Loucy (cell line): ENCODE data around the gene ASIC4.

Experiments used
- H2AFZ ChIP-seq: fragments of 200-600 bp; sonication (generic); 2 replicates; pipeline ENCODE4 v1.6.0; 2016; ENCODE audit warnings: antibody characterized with exemption, mild to moderate bottlenecking, low read length, moderate library complexity
- H3F3A ChIP-seq: fragments of 200-600 bp; 2 replicates; pipeline ENCODE4 v1.6.0; 2016; ENCODE audit warnings: antibody characterized with exemption, low read depth, mild to moderate bottlenecking
- H3K27me3 ChIP-seq: fragments of 200-600 bp; sonication (generic); 2 replicates; pipeline ENCODE4 v1.6.1; 2014; ENCODE audit warnings: low read length, mild to moderate bottlenecking; ENCODE audit not compliant: insufficient read depth, poor library complexity, severe bottlenecking
- H3K36me3 ChIP-seq: fragments of 200-600 bp; sonication (generic); 2 replicates; pipeline ENCODE4 v1.6.1; 2016; ENCODE audit warnings: low read length; ENCODE audit not compliant: insufficient read depth
- H3K4me1 ChIP-seq: fragments of 200-600 bp; sonication (generic); 2 replicates; pipeline ENCODE4 v1.5.1; 2014; ENCODE audit warnings: low read length, mild to moderate bottlenecking; ENCODE audit not compliant: insufficient read depth, poor library complexity, severe bottlenecking
- H3K4me2 ChIP-seq: fragments of 200-600 bp; sonication (generic); 2 replicates; pipeline ENCODE4 v1.6.0; 2014; ENCODE audit warnings: antibody characterized with exemption, low read length, low read depth, mild to moderate bottlenecking; ENCODE audit not compliant: poor library complexity, severe bottlenecking
- H3K4me3 ChIP-seq: fragments of 200-600 bp; sonication (generic); 2 replicates; pipeline ENCODE4 v1.5.1; 2014; ENCODE audit warnings: low read length, mild to moderate bottlenecking, mixed read lengths; ENCODE audit not compliant: poor library complexity, severe bottlenecking
- H3K79me2 ChIP-seq: fragments of 200-600 bp; sonication (generic); 2 replicates; pipeline ENCODE4 v1.6.1; 2014; ENCODE audit warnings: low read length; ENCODE audit not compliant: insufficient read depth
- H3K9ac ChIP-seq: fragments of 200-600 bp; sonication (generic); 2 replicates; pipeline ENCODE4 v1.6.0; 2014; ENCODE audit warnings: mild to moderate bottlenecking, low read depth, low read length, moderate library complexity; ENCODE audit not compliant: poor library complexity, severe bottlenecking
- H3K9me2 ChIP-seq: fragments of 200-600 bp; sonication (generic); replicated peaks from 2 replicates; pipeline ENCODE4 v1.6.1; 2016; ENCODE audit warnings: low read depth, low read length, mixed read lengths
- H3K9me3 ChIP-seq: fragments of 200-600 bp; sonication (generic); 2 replicates; pipeline ENCODE4 v1.6.1; 2014; ENCODE audit warnings: mild to moderate bottlenecking, antibody characterized with exemption, low read length, low read depth; ENCODE audit not compliant: insufficient read depth
- H4K20me1 ChIP-seq: fragments of 200-600 bp; sonication (generic); 2 replicates; pipeline ENCODE4 v1.6.0; 2014; ENCODE audit warnings: antibody characterized with exemption, low read length, mild to moderate bottlenecking; ENCODE audit not compliant: insufficient read depth, poor library complexity, severe bottlenecking
- CTCF ChIP-seq: fragments of 200-600 bp; sonication (generic); conservative IDR thresholded peaks from 2 replicates; pipeline ENCODE4 v1.5.1; 2014; ENCODE audit warnings: mild to moderate bottlenecking, antibody characterized with exemption, low read length
- EZH2phosphoT487 ChIP-seq: fragments of 200-600 bp; IDR thresholded peaks from 2 replicates; pipeline ENCODE4 v1.6.1; 2018; ENCODE audit warnings: antibody characterized with exemption, mild to moderate bottlenecking, moderate library complexity, borderline replicate concordance

Gene ASIC4

GRCh38 chr2:219559156-219559915 is 45.1 kb downstream of the ASIC4 start:
- Histone ChIP-seq H3F3A (no peaks in the 10 kb centered on the region), H3K27me3 (no peaks in the 10 kb centered on the region)

GRCh38 chr2:219560037-219560892 is 46.0 kb downstream of the ASIC4 start:
- Histone ChIP-seq H3F3A (no peaks in the 10 kb centered on the region), H3K27me3 (no peaks in the 10 kb centered on the region), H3K4me2 (no peak overlapping the region), H3K4me1 (peaks cover 3% of the 10 kb centered on the region), H2AFZ (no peak overlapping the region), H3K79me2 (no peaks in the 10 kb centered on the region), H3K36me3 (no peaks in the 10 kb centered on the region), H3K4me3 (no peak overlapping the region), H3K9ac (no peak overlapping the region), H3K9me3 (no peaks in the 10 kb centered on the region), H3K9me2 (no peaks in the 10 kb centered on the region), H4K20me1 (no peaks in the 10 kb centered on the region)
- TF ChIP-seq EZH2phosphoT487 (no peak), CTCF (peak; percentile 70)

More at GRCh38 chr2:219559156-219559915, 45.1 kb downstream of the ASIC4 start:
- H3K4me3 ChIP-seq = no peak overlapping the region
- no peaks in the 10 kb centered on the region for H3K9me2 ChIP-seq
- H3K36me3 ChIP-seq = no peaks in the 10 kb centered on the region
- no peak for TF ChIP-seq CTCF
- TF ChIP-seq EZH2phosphoT487 = no peak
- H3K79me2 ChIP-seq = no peaks in the 10 kb centered on the region
- peaks cover 3% of the 10 kb centered on the region for H3K4me1 ChIP-seq
- no peaks in the 10 kb centered on the region for H3K9me3 ChIP-seq
- H3K9ac ChIP-seq = no peak overlapping the region
- no peaks in the 10 kb centered on the region for H4K20me1 ChIP-seq
- H2AFZ ChIP-seq = no peak overlapping the region
- no peak overlapping the region for H3K4me2 ChIP-seq

- no peak overlapping the region for H2AFZ ChIP-seq
- no peaks in the 10 kb centered on the region for H3K9me3 ChIP-seq
- H3K4me2 ChIP-seq = no peak overlapping the region
- TF ChIP-seq EZH2phosphoT487 (no peak), CTCF (no peak)
- no peaks in the 10 kb centered on the region for H3K36me3 ChIP-seq
- no peaks in the 10 kb centered on the region for H3K27me3 ChIP-seq
- no peaks in the 10 kb centered on the region for H4K20me1 ChIP-seq
- H3F3A ChIP-seq = no peaks in the 10 kb centered on the region
- H3K4me1 ChIP-seq = peaks cover 3% of the 10 kb centered on the region
- no peak overlapping the region for H3K4me3 ChIP-seq
- no peaks in the 10 kb centered on the region for H3K9me2 ChIP-seq
- H3K9ac ChIP-seq = no peak overlapping the region
- no peaks in the 10 kb centered on the region for H3K79me2 ChIP-seq
Measured at GRCh38 chr2:219560893-219561178, 46.6 kb downstream of the ASIC4 start.
